Skeletal muscle tissue (tissue), 4 donors: ENCODE results near the gene SPACA6. TPM values are rescaled to one million over a fixed set of nuclear protein-coding genes. Genes with fewer than 3 reads are reported as not detected.
"Not testable (repeated sequence)": the region's sequence is repeated elsewhere in the genome, so short reads cannot be mapped to it uniquely, and the experiment has no call there.

Experiments
- H3K27ac ChIP-seq: one replicate; pipeline ENCODE4 v1.7.0; 2013; ENCODE audit warnings: mild to moderate bottlenecking, low read depth, low read length, inconsistent platforms
- H3K27me3 ChIP-seq, 3 donors: one replicate each; pipeline ENCODE4 v1.7.0; 2013; ENCODE audit warnings: low read length in 3 of 3; ENCODE audit not compliant: control insufficient read depth in 3 of 3, insufficient read depth in 3 of 3
- H3K36me3 ChIP-seq, 3 donors: one replicate each; pipeline ENCODE4 v1.7.0; 2013; ENCODE audit warnings: low read length in 3 of 3; ENCODE audit not compliant: control insufficient read depth in 3 of 3, insufficient read depth in 3 of 3
- H3K4me1 ChIP-seq, 3 donors: one replicate each; pipeline ENCODE4 v1.7.0; 2013; ENCODE audit warnings: low read length in 3 of 3, mild to moderate bottlenecking in 3 of 3; ENCODE audit not compliant: control insufficient read depth in 3 of 3, insufficient read depth in 3 of 3
- H3K4me3 ChIP-seq, 3 donors: one replicate each; pipeline ENCODE4 v1.7.0; 2013; ENCODE audit warnings: low read length in 3 of 3
- H3K9ac ChIP-seq, 3 donors: one replicate each; pipeline ENCODE4 v1.7.0; 2013; ENCODE audit warnings: low read length in 3 of 3, mild to moderate bottlenecking in 3 of 3, moderate library complexity in 2 of 3, low read depth in 1 of 3
- H3K9me3 ChIP-seq, 3 donors: one replicate each; pipeline ENCODE4 v1.7.0; 2013; ENCODE audit warnings: low read length in 3 of 3; ENCODE audit not compliant: control insufficient read depth in 3 of 3
- total RNA-seq: library from RNA; depleted of rRNA; stranded (reverse); fragments of >200 nt; gene quantifications from one replicate; pipeline ENCODE4 v1.2.3, GENCODE V29; 2014
- donor health status: Osteomylitis.

SPACA6 gene
- total RNA-seq, 1 donor from 2014 or later: 4.7 TPM

- H3K9ac ChIP-seq: no peak overlapping the region
- H3K4me1 ChIP-seq: no peaks in the 10 kb centered on the region
- no peak overlapping the region for H3K4me3 ChIP-seq
- peaks cover 0 to 2% (median 0%) of the 10 kb centered on the region in 3 donors for H3K9me3 ChIP-seq
- H3K27me3 ChIP-seq: peaks cover 17 to 38% (median 22%) of the 10 kb centered on the region in 3 donors
- H3K36me3 ChIP-seq: no peaks in the 10 kb centered on the region
- no peak overlapping the region for H3K27ac ChIP-seq
Observed at GRCh38 chr19:51727349-51727880, 34.3 kb downstream of the SPACA6 start.

DNA sequence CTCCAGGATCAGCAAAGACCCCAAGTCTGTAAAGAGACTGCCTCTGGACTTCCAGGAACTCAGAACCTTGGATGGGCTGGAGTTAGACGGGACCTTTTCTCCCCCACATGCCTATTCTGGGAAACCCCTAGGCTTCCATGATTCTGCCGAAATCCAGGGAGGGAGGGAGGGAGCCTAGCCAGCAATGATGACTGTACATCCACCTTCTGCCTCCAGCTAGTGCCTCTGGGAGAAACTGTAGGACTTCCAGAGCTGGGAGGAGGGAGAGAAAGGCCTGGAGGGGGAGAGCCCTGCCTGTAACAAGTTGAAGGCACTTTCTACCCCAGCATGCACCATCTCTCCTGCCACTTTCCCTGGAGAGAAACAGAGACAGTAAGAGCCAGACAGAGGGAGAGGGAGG is 36.7 kb downstream of the SPACA6 start:
- H3K9me3 ChIP-seq: peaks cover 0 to 2% (median 0%) of the 10 kb centered on the region in 3 donors
- peaks cover 8 to 27% (median 17%) of the 10 kb centered on the region in 3 donors for H3K27me3 ChIP-seq
- H3K4me1 ChIP-seq: no peaks in the 10 kb centered on the region
- no peak overlapping the region for H3K4me3 ChIP-seq
- H3K36me3 ChIP-seq: no peaks in the 10 kb centered on the region
- no peak overlapping the region for H3K9ac ChIP-seq
- H3K27ac ChIP-seq: no peak overlapping the region

DNA sequence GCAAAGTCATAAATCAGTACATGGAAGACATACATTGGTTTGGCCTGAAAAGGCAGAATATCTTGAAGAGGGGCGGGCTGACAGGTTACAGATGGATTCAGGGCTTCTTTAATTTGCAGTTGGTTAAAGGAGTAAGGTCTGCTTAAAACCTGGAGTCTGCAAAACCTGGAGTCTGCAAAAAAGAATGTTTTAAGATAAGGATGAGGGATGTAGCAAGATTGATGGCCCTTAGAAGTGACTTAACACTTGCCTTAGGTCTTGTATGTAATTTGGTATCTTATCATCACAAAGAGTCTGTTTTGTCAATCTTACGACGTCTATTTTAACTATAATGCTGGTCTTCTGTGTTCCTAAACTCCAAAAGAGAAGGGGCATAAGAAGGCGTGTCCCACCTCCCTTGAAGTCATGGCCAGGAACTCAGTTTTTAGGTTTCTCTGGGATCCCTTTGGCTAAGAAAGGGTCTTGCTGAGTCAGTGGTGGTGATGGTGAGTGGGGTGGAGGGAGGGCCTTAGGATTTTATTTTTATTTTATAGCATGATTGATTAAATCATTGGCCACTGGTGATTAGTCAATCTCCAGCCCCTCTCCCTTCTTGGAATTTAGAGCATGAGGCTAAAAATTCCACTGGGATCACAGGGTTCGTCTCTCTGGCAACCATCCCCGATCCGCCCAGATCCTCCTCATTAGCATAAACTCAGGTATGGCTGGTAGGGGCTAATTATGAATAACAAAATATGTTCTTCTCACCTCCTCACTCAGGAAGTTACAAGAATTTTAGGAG is 40.8 kb downstream of the SPACA6 start:
- no peak overlapping the region for H3K9ac ChIP-seq
- H3K4me1 ChIP-seq: no peaks in the 10 kb centered on the region
- no peaks in the 10 kb centered on the region for H3K36me3 ChIP-seq
- no peak overlapping the region for H3K27ac ChIP-seq
- peaks cover under 1 to 9% (median 4%) of the 10 kb centered on the region in 3 donors for H3K27me3 ChIP-seq
- no peak overlapping the region for H3K4me3 ChIP-seq
- peaks cover 0 to 6% (median 0%) of the 10 kb centered on the region in 3 donors for H3K9me3 ChIP-seq

DNA sequence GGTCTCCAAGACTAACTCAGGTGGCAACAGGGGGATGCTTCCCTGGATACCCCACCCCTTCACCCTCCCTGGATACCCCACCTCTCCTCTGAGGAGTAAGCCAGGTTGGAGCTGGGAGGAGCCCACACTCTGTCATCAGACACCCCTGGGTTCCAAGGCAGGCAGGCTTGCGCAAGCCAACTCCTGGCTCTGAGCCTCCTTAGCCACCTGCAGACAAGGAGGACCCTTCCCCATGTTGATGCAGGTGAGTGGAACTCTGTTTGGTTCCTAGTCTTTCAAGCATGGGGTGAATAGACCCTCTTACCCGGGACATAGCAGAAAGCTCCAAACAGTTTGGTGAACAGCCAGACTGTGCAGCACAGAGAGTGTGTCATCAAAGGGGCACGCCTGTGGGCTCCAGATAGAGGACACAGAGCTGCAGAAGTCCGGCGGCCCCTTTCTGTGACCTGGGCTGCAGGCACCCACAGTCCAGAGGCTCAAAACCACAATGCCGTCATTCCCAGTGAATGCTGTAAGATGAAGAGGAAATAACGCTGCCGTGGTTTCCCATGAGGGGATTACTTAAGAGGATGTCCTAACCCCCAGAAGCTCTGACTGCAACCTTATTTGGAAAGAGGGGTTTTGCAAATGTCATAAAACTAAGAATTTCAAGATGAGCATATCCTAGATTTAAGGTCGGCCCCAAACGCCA is 42.8 kb downstream of the SPACA6 start:
- H3K9ac ChIP-seq: no peak overlapping the region
- H3K4me3 ChIP-seq: no peak overlapping the region
- no peak overlapping the region for H3K27ac ChIP-seq
- H3K9me3 ChIP-seq: peaks cover 0 to 6% (median 0%) of the 10 kb centered on the region in 3 donors
- peaks cover 0 to 6% (median 4%) of the 10 kb centered on the region in 3 donors for H3K27me3 ChIP-seq
- H3K4me1 ChIP-seq: no peaks in the 10 kb centered on the region
- H3K36me3 ChIP-seq: no peaks in the 10 kb centered on the region

DNA sequence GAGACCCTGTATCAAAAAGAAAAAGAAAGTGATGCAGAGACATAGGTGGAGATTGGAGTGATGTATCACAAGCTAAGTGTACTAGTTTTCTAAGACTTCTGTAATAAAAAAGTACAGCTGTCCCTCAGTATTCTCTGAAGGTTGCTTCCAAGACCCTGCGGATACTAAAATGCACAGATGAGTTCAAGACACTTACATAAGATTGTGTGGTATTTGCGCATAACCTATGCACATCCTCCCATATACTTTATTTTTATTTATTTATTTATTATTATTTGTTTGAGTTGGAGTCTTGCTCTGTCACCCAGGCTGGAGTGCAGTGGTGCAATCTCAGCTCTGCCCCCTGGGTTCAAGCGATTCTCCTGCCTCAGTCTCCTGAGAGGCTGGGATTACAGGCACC is 44.3 kb downstream of the SPACA6 start:
- Histone ChIP-seq H3K27ac (no peak overlapping the region), H3K36me3 (no peaks in the 10 kb centered on the region), H3K4me3 (no peak overlapping the region), H3K4me1 (no peaks in the 10 kb centered on the region), H3K27me3 (peaks cover 0 to 6% (median 4%) of the 10 kb centered on the region in 3 donors), H3K9ac (no peak overlapping the region), H3K9me3 (peaks cover 0 to 5% (median 0%) of the 10 kb centered on the region in 3 donors)

- Histone ChIP-seq H3K27me3 (peaks cover 0 to 6% (median 4%) of the 10 kb centered on the region in 3 donors), H3K9ac (no peak overlapping the region), H3K27ac (no peak overlapping the region), H3K9me3 (peaks cover 0 to 5% (median 0%) of the 10 kb centered on the region in 3 donors), H3K4me3 (no peak overlapping the region), H3K4me1 (no peaks in the 10 kb centered on the region), H3K36me3 (no peaks in the 10 kb centered on the region)
Observed at GRCh38 chr19:51737924-51738323, 44.8 kb downstream of the SPACA6 start.

DNA sequence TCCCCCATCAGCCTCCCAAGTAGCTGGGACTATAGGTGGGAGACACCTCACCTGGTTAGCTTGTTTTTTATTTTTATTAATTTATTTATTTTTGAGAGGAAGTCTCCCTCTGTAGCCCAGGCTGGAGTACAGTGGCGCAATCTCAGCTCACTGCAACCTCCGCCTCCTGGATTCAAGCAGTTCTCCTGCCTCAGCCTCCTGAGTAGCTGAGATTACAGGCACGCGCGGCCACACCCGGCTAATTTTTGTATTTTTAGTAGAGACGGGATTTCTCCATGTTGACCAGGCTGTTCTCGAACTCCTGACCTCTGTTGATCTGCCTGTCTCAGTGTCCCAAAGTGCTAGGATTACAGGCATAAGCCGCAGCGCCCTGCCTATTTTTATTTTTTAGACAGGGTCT is 45.4 kb downstream of the SPACA6 start:
- not testable (repeated sequence) for H3K4me1 ChIP-seq, H3K9ac ChIP-seq, H3K9me3 ChIP-seq, H3K27ac ChIP-seq, H3K36me3 ChIP-seq, H3K4me3 ChIP-seq, H3K27me3 ChIP-seq

DNA sequence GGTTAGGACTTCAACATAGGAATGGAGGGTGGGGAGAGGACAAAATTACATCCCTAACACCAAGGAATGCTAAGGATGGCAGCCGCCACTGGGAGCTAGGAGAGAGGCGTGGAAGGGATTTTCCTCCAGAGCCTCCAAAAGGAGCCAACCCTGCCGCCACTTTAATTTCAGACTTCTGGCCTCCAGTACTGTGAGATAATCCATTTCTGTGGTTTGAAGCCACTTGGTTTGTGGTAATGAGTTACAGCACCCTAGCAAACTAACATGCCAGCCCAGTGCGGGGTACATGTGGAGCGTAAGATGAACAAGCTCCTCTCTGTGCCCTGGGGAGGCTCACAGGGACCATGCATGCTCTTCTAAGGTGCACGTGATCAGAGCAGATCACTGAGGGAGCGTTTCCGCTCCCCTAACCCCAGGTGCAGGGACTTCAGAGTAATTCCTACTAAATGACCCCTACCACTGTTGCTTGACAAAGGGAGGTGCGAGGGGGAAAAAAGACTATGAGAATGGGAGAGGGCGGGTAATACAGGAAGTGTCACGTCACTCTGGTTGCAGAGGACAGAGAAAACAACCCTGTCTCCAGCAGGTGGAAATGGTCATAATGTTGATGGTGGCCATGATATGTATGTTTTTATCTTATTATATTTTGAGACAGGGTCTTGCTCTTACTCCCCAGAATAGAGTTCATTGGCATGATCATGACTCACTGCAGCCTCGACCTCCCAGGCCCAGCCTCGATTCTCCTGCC is 46.5 kb downstream of the SPACA6 start:
- Histone ChIP-seq H3K4me1 (no peaks in the 10 kb centered on the region), H3K4me3 (no peak overlapping the region), H3K9ac (no peak overlapping the region), H3K9me3 (peaks cover 0 to 5% (median 0%) of the 10 kb centered on the region in 3 donors), H3K27ac (no peak overlapping the region), H3K27me3 (peaks cover 0 to 6% (median 4%) of the 10 kb centered on the region in 3 donors), H3K36me3 (no peaks in the 10 kb centered on the region)

DNA sequence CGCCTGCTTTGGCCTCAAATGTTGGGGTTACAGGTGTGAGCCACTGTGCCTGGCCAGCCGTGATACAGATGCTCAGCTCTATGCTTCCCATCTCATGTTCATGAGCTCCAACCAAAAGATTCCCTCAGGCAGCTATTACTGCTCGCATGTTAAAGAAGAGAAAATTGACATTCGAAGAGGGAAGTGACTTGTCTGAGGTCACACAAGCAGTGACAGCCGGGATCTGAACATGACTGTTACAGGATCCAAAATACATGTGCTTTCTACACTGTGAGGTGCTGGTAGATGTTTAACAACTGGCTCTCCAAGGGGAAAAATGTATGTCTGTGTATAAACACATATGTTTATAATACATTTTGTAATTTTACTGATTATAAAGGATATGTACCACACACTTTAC is 47.2 kb downstream of the SPACA6 start:
- peaks cover 0 to 5% (median 0%) of the 10 kb centered on the region in 3 donors for H3K9me3 ChIP-seq
- no peaks in the 10 kb centered on the region for H3K36me3 ChIP-seq
- peak overlapping the region in 1 of 3 donors; percentile 7 for H3K4me3 ChIP-seq
- no peaks in the 10 kb centered on the region for H3K4me1 ChIP-seq
- H3K9ac ChIP-seq: no peak overlapping the region
- no peak overlapping the region for H3K27ac ChIP-seq
- H3K27me3 ChIP-seq: peaks cover 0 to 6% (median 4%) of the 10 kb centered on the region in 3 donors
